ENCODE results near the gene MRPL10.

The MRPL10 gene

GRCh38 chr17:47804461-47804860 lies 26.9 kb downstream of the MRPL10 start:
- peaks cover 17% of the 10 kb centered on the region for H3K27me3 ChIP-seq

GRCh38 chr17:47803751-47804150 lies 27.6 kb downstream of the MRPL10 start:
- no peak for TF ChIP-seq CTCF (IDR thresholded peaks at IDR 0.05)
- H3K36me3 ChIP-seq, result peaks cover 22% of the 10 kb centered on the region
- H3K27me3 ChIP-seq, result peaks cover 19% of the 10 kb centered on the region

More at GRCh38 chr17:47804461-47804860, 26.9 kb downstream of the MRPL10 start:
- Histone ChIP-seq H3K36me3 (peaks cover 30% of the 10 kb centered on the region), H3K9me3 (no peaks in the 10 kb centered on the region), H3K4me1 (ENCODE audit: control insufficient read depth in 1 of 2, insufficient read depth in 1 of 2, low read depth in 1 of 2, low read length in 1 of 2) (no peaks in the 10 kb centered on the region), H3K4me3 (ENCODE audit: low read depth in 1 of 2, low read length in 1 of 2) (no peak overlapping the region), H3K27ac (no peak overlapping the region)
- TF ChIP-seq CTCF (IDR thresholded peaks at IDR 0.05), result no peak

GRCh38 chr17:47803201-47803600 lies 28.1 kb downstream of the MRPL10 start:
- Histone ChIP-seq H3K27me3 (peaks cover 25% of the 10 kb centered on the region), H3K9me3 (no peaks in the 10 kb centered on the region), H3K4me3 (ENCODE audit: low read depth in 1 of 2, low read length in 1 of 2) (no peak overlapping the region), H3K27ac (no peak overlapping the region), H3K4me1 (ENCODE audit: control insufficient read depth in 1 of 2, insufficient read depth in 1 of 2, low read depth in 1 of 2, low read length in 1 of 2) (no peaks in the 10 kb centered on the region), H3K36me3 (peaks cover 17% of the 10 kb centered on the region)
- TF ChIP-seq CTCF (IDR thresholded peaks at IDR 0.05), result no peak

More at GRCh38 chr17:47803751-47804150, 27.6 kb downstream of the MRPL10 start:
- Histone ChIP-seq H3K4me3 (ENCODE audit: low read depth in 1 of 2, low read length in 1 of 2) (no peak overlapping the region), H3K4me1 (ENCODE audit: control insufficient read depth in 1 of 2, insufficient read depth in 1 of 2, low read depth in 1 of 2, low read length in 1 of 2) (no peaks in the 10 kb centered on the region), H3K27ac (no peak overlapping the region), H3K9me3 (no peaks in the 10 kb centered on the region)

GRCh38 chr17:47802341-47803022 lies 28.9 kb downstream of the MRPL10 start:
- no peak for TF ChIP-seq CTCF (IDR thresholded peaks at IDR 0.05)
- no peaks in the 10 kb centered on the region for H3K4me1 ChIP-seq (ENCODE audit: control insufficient read depth in 1 of 2, insufficient read depth in 1 of 2, low read depth in 1 of 2, low read length in 1 of 2)

GRCh38 chr17:47801906-47802305 lies 29.4 kb downstream of the MRPL10 start:
- peaks cover 4% of the 10 kb centered on the region for H3K36me3 ChIP-seq
- H3K4me1 ChIP-seq (ENCODE audit: control insufficient read depth in 1 of 2, insufficient read depth in 1 of 2, low read depth in 1 of 2, low read length in 1 of 2), result no peaks in the 10 kb centered on the region
- TF ChIP-seq CTCF (IDR thresholded peaks at IDR 0.05), result no peak
- H3K27ac ChIP-seq, result no peak overlapping the region
- no peak overlapping the region for H3K4me3 ChIP-seq (ENCODE audit: low read depth in 1 of 2, low read length in 1 of 2)
- H3K27me3 ChIP-seq, result peaks cover 37% of the 10 kb centered on the region
- no peaks in the 10 kb centered on the region for H3K9me3 ChIP-seq

More at GRCh38 chr17:47802341-47803022, 28.9 kb downstream of the MRPL10 start:
- Histone ChIP-seq H3K4me3 (ENCODE audit: low read depth in 1 of 2, low read length in 1 of 2) (no peak overlapping the region), H3K9me3 (no peaks in the 10 kb centered on the region), H3K27ac (no peak overlapping the region), H3K27me3 (peaks cover 32% of the 10 kb centered on the region), H3K36me3 (peaks cover 10% of the 10 kb centered on the region)
